ENCODE results near the gene CETN2. TPM values are rescaled to one million over a fixed set of nuclear protein-coding genes. Genes with fewer than 3 reads are reported as not detected.

The CETN2 gene
- total RNA-seq, 1 experiment from 2014 or later = 63.3 TPM

DNA sequence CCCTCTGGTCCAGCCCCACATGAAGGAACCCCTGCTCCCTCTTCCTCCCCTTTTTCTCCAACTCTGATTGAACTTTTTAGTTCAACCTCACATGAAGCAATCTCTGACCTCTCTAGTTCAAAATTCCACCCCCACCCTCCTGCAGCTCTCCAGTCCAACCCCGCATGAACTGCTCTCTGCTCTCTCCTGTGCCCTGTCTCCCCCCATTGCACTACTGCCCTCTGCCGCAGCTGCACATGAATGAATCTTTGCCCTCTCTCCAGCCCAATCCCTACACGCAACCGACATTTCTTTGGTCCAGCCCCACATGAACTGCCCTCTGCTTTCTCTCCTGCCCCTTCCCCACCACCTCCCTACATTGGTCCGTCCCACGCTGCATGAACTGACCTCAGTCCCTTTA, 6.9 kb downstream of the CETN2 start:
- POLR2A ChIA-PET = no interaction called here
- DNase-seq (ENCODE audit: low read depth, low spot score) (no peak), ATAC-seq (no peak)
- no peaks in the 10 kb centered on the region for H3K9me3 ChIP-seq (ENCODE audit: control insufficient read depth, insufficient read depth, low read depth, low read length)
- no peaks in the 10 kb centered on the region for H3K36me3 ChIP-seq (ENCODE audit: control insufficient read depth, insufficient read depth, low read length)
- BruUV-seq (replicated peaks) = no TSS peak
- no peak for TF ChIP-seq SIN3A (IDR thresholded peaks at IDR 0.05; ENCODE audit: borderline replicate concordance, insufficient read depth, low read depth, low read length)
- TF ChIP-seq, protein P1, sequence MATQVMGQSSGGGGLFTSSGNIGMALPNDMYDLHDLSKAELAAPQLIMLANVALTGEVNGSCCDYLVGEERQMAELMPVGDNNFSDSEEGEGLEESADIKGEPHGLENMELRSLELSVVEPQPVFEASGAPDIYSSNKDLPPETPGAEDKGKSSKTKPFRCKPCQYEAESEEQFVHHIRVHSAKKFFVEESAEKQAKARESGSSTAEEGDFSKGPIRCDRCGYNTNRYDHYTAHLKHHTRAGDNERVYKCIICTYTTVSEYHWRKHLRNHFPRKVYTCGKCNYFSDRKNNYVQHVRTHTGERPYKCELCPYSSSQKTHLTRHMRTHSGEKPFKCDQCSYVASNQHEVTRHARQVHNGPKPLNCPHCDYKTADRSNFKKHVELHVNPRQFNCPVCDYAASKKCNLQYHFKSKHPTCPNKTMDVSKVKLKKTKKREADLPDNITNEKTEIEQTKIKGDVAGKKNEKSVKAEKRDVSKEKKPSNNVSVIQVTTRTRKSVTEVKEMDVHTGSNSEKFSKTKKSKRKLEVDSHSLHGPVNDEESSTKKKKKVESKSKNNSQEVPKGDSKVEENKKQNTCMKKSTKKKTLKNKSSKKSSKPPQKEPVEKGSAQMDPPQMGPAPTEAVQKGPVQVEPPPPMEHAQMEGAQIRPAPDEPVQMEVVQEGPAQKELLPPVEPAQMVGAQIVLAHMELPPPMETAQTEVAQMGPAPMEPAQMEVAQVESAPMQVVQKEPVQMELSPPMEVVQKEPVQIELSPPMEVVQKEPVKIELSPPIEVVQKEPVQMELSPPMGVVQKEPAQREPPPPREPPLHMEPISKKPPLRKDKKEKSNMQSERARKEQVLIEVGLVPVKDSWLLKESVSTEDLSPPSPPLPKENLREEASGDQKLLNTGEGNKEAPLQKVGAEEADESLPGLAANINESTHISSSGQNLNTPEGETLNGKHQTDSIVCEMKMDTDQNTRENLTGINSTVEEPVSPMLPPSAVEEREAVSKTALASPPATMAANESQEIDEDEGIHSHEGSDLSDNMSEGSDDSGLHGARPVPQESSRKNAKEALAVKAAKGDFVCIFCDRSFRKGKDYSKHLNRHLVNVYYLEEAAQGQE (IDR thresholded peaks at IDR 0.05; ENCODE audit: insufficient read depth in 1 of 2, low read depth in 2 of 2, low read length in 1 of 2) = no peak
- TF ChIP-seq, protein P2, sequence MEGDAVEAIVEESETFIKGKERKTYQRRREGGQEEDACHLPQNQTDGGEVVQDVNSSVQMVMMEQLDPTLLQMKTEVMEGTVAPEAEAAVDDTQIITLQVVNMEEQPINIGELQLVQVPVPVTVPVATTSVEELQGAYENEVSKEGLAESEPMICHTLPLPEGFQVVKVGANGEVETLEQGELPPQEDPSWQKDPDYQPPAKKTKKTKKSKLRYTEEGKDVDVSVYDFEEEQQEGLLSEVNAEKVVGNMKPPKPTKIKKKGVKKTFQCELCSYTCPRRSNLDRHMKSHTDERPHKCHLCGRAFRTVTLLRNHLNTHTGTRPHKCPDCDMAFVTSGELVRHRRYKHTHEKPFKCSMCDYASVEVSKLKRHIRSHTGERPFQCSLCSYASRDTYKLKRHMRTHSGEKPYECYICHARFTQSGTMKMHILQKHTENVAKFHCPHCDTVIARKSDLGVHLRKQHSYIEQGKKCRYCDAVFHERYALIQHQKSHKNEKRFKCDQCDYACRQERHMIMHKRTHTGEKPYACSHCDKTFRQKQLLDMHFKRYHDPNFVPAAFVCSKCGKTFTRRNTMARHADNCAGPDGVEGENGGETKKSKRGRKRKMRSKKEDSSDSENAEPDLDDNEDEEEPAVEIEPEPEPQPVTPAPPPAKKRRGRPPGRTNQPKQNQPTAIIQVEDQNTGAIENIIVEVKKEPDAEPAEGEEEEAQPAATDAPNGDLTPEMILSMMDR (IDR thresholded peaks at IDR 0.05) = no peak
- TF ChIP-seq POLR2AphosphoS5 (IDR thresholded peaks at IDR 0.05; ENCODE audit: low read depth, low read length) = no peak
- TF ChIP-seq TCF7L2 (IDR thresholded peaks at IDR 0.05; ENCODE audit: low read depth, low read length) = no peak
- CTCF ChIA-PET = no interaction called here
- H3K27ac ChIP-seq (ENCODE audit: low read length) = no peak overlapping the region
- H3K27me3 ChIP-seq (ENCODE audit: control insufficient read depth, insufficient read depth, low read length) = peaks cover 4% of the 10 kb centered on the region; the same call in 1 of the 2 replicates
- intact Hi-C loops (cut with micrococcal nuclease; ENCODE audit: unreplicated experiment) = no loop called here
- no peak overlapping the region for H3K4me3 ChIP-seq (ENCODE audit: low read depth in 2 of 2, low read length in 2 of 2)
- H3K4me1 ChIP-seq (ENCODE audit: control insufficient read depth, insufficient read depth, low read length) = no peaks in the 10 kb centered on the region
- in situ Hi-C loops (cut with HindIII; ENCODE audit: low pct_unique_long_range_greater_than_20kb, low sequenced_read_pairs) = loop anchor here (25.0 kb wide), 1 partner anchor 186 kb away; the partner anchor contains the start of gene GABRQ

DNA sequence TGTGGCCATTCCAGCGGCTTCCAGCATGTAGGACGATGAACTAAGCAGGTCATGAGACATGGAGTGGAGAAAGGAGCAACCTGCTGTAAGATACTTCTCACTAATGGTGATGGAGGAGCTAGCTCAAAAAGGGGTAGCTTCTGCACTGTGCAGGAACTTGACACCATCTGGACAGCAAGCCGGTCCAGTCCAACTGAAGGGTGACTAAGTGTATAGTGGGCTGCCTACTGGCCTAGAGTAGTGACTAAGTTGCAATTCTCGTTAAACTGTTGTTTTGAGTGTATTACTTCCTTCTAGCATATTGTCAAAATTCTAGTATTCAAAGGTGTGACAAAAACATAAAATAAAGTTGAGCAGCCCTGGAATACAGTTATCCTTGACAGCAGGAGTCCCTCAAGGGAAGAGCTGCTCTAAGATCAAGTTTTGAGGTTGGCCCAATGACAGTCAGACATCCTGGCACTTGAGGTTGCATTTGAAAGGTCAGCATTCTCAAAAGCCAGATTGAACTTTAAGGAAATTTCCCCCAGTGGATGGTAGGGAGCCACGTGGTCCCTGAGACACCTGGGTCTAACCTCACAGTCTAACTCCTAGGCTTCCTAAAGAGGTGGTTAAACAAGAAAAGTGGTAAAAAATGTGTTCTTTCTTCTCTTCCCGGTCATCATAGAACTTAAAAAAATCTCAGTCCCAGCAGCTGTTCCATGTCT, 8.0 kb downstream of the CETN2 start:
- no peaks in the 10 kb centered on the region for H3K9me3 ChIP-seq (ENCODE audit: control insufficient read depth, insufficient read depth, low read depth, low read length)
- H3K4me3 ChIP-seq (ENCODE audit: low read depth in 2 of 2, low read length in 2 of 2) = no peak overlapping the region
- ChIA-PET CTCF (no interaction called here), POLR2A (no interaction called here)
- intact Hi-C loops (cut with micrococcal nuclease; ENCODE audit: unreplicated experiment) = no loop called here
- ATAC-seq = no peak
- no peaks in the 10 kb centered on the region for H3K4me1 ChIP-seq (ENCODE audit: control insufficient read depth, insufficient read depth, low read length)
- in situ Hi-C loops (cut with HindIII; ENCODE audit: low pct_unique_long_range_greater_than_20kb, low sequenced_read_pairs) = loop anchor here (25.0 kb wide), 1 partner anchor 185 kb away; the partner anchor contains the start of gene GABRQ
- H3K36me3 ChIP-seq (ENCODE audit: control insufficient read depth, insufficient read depth, low read length) = no peaks in the 10 kb centered on the region
- TF ChIP-seq SIN3A (IDR thresholded peaks at IDR 0.05; ENCODE audit: borderline replicate concordance, insufficient read depth, low read depth, low read length) (no peak), TCF7L2 (IDR thresholded peaks at IDR 0.05; ENCODE audit: low read depth, low read length) (no peak), POLR2AphosphoS5 (IDR thresholded peaks at IDR 0.05; ENCODE audit: low read depth, low read length) (no peak)
- TF ChIP-seq, protein P1 (IDR thresholded peaks at IDR 0.05; ENCODE audit: insufficient read depth in 1 of 2, low read depth in 2 of 2, low read length in 1 of 2) = no peak
- TF ChIP-seq, protein P2 (IDR thresholded peaks at IDR 0.05) = no peak
- no peak for DNase-seq (ENCODE audit: low read depth, low spot score)
- peaks cover 4% of the 10 kb centered on the region; the same call in 1 of the 2 replicates for H3K27me3 ChIP-seq (ENCODE audit: control insufficient read depth, insufficient read depth, low read length)
- no peak overlapping the region for H3K27ac ChIP-seq (ENCODE audit: low read length)
- BruUV-seq (replicated peaks) = no TSS peak

Data from Panc1 (cell line).